ENCODE results near the gene HUWE1. TPM values are rescaled to one million over a fixed set of nuclear protein-coding genes. Genes with fewer than 3 reads are reported as not detected.

The HUWE1 gene
- total and polyA plus RNA-seq, 9 of the 15 experiments (the other 6 are each of a cell fraction or from before 2014, with no cell fraction given): 23.9 to 204 (median 65.1) TPM

DNA sequence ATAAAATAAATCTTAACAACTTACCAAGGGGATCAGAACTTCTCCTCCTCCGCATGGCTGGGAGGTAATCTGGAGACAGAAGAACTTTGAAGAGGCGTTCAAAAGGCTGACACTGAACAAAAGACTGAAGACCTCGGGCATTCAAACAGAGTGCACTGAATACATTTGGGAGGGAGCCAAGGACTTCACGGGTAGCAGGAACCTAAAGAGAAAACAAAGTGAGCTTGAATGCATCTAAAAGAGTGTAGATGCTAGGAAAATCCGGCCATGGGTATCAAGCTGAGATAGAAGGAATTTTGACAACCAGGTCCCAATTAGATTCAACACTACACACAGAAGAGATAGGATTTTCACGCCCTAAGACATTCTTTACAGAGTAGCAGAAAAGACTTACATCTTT, 69.6 kb downstream of the HUWE1 start:
- FAIRE-seq: no peak
- no peak for DNase-seq (ENCODE audit: extremely low read depth in 1 of 4, low spot score in 3 of 4)
- no peak for ATAC-seq
- in situ Hi-C loops (cut with MboI): no loop called here
- Histone ChIP-seq H3K27me3 (ENCODE audit: control insufficient read depth in 2 of 2, insufficient read depth in 2 of 2, low read length in 2 of 2) (no peaks in the 10 kb centered on the region), H2AFZ (ENCODE audit: low read depth, low read length) (no peak overlapping the region), H3K9ac (ENCODE audit: insufficient read depth in 1 of 2, low read depth in 2 of 2, low read length in 2 of 2) (no peak overlapping the region), H3K9me1 (ENCODE audit: control insufficient read depth, insufficient read depth, low read length) (no peaks in the 10 kb centered on the region), H3K36me3 (ENCODE audit: control insufficient read depth, insufficient read depth, low read length) (peaks cover 91% of the 10 kb centered on the region), H3K9me3 (replicated peaks; ENCODE audit: control insufficient read depth, insufficient read depth, low read depth, low read length) (no peaks in the 10 kb centered on the region), H4K20me1 (replicated peaks; ENCODE audit: control insufficient read depth, insufficient read depth, low read length) (no peaks in the 10 kb centered on the region), H3K4me2 (ENCODE audit: insufficient read depth, low read length) (no peak overlapping the region), H3K4me3 (no peak overlapping the region), H3K27ac (ENCODE audit: extremely low read depth, low read depth, low read length) (no peak overlapping the region), H3K4me1 (replicated peaks in 1 of 2; ENCODE audit: control insufficient read depth in 2 of 2, insufficient read depth in 2 of 2, low read length in 2 of 2) (no peaks in the 10 kb centered on the region), H3K79me2 (ENCODE audit: control insufficient read depth, insufficient read depth, low read length) (no peaks in the 10 kb centered on the region)
- POLR2A ChIA-PET: no interaction called here
- no TSS peak for BruUV-seq (replicated peaks)
- CTCF ChIA-PET (ENCODE audit: low intra/inter-chr PET ratio): no interaction called here
- 97% methylated on average over 6 of the region's 6 CpGs for WGBS (ENCODE audit: insufficient coverage, low coverage, missing lambda C conversion rate)
- intact Hi-C loops (cut with micrococcal nuclease): no loop called here
- TF ChIP-seq NKRF (IDR thresholded peaks at IDR 0.05; ENCODE audit: borderline replicate concordance): no peak
- TF ChIP-seq, protein P1, sequence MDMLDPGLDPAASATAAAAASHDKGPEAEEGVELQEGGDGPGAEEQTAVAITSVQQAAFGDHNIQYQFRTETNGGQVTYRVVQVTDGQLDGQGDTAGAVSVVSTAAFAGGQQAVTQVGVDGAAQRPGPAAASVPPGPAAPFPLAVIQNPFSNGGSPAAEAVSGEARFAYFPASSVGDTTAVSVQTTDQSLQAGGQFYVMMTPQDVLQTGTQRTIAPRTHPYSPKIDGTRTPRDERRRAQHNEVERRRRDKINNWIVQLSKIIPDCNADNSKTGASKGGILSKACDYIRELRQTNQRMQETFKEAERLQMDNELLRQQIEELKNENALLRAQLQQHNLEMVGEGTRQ (CRISPR knock-in tag; IDR thresholded peaks at IDR 0.05): no peak
- no peak for TF ChIP-seq CBX3 (IDR thresholded peaks at IDR 0.05; ENCODE audit: borderline replicate concordance in 1 of 2, low read length in 2 of 2)
- no peak for TF ChIP-seq CBX8 (IDR thresholded peaks at IDR 0.05; ENCODE audit: borderline replicate concordance, extremely low read depth, low read depth, low read length, poor library complexity, severe bottlenecking)
- no peak for TF ChIP-seq RNF2 (IDR thresholded peaks at IDR 0.05)
- TF ChIP-seq NR4A1 (CRISPR knock-in tag; IDR thresholded peaks at IDR 0.05): no peak
- TF ChIP-seq NR4A1 (tag; IDR thresholded peaks at IDR 0.05): no peak
- TF ChIP-seq WHSC1 (IDR thresholded peaks at IDR 0.05; ENCODE audit: low read length): no peak

All from K562 (cell line).